GM10266 (cell line): ENCODE data around the gene COQ3.

Source experiments
- DNase-seq: peaks from one replicate; pipeline ENCODE4 v3.0.0; 2012; ENCODE audit errors: extremely low spot score
- CTCF ChIP-seq: IDR thresholded peaks from 2 replicates; pipeline ENCODE4 v1.5.1; 2012; ENCODE audit warnings: mild to moderate bottlenecking, low read depth; ENCODE audit not compliant: control insufficient read depth, insufficient read depth; ENCODE audit errors: missing control alignments

Gene COQ3

GRCh38 chr6:99356641-99357040 is 37.4 kb downstream of the COQ3 start:
- no peak for TF ChIP-seq CTCF
- no peak for DNase-seq

GRCh38 chr6:99354983-99355382 is 39.0 kb downstream of the COQ3 start:
- TF ChIP-seq CTCF: no peak
- no peak for DNase-seq

- TF ChIP-seq CTCF: no peak
- no peak for DNase-seq
These were observed 40.9 kb downstream of the COQ3 start for GRCh38 chr6:99353126-99353525.

DNA sequence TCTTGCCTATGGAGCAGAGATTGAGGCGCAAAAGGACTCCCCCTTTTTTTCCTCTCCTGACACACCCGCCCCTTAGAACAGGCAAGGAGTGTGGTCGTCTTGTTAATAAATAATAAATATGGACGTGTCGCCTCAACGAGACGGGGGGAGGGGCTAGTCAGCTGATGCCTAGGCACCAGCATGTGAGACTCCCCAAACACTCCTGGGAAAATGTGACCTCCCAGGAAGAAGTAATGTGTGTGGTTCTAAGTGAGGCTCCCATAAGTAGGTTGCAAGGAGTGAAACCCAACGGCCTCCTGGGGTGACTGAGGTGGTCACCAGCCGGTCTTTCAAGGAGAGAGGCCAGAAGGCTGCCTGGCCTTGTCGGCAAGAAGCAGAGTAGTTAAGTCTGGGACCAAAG is 43.4 kb downstream of the COQ3 start:
- TF ChIP-seq CTCF: no peak
- DNase-seq: no peak

- peak; percentile 50 for DNase-seq
- TF ChIP-seq CTCF: no peak
These were observed 44.5 kb downstream of the COQ3 start, which contains the start of gene FAXC for GRCh38 chr6:99349171-99350141. Gene FAXC (minus strand): TSS chr6:99349674. CDS start chr6:99349372, 302 bp downstream.

GRCh38 chr6:99348288-99349170 is 45.5 kb downstream of the COQ3 start:
- no peak for DNase-seq
- TF ChIP-seq CTCF: no peak
